IMR-90 (cell line): ENCODE results near the gene UAP1. TPM values are rescaled to one million over a fixed set of nuclear protein-coding genes. Genes with fewer than 3 reads are reported as not detected.

Experiments used
- ATAC-seq: fragments of 200-7000 bp; cut with Tn5 transposase; 2 replicates; pipeline ENCODE4 v1.9.1; 2020; ENCODE audit warnings: low read depth, mild to moderate bottlenecking, moderate library complexity
- BruUV-seq: library from RNA; stranded (reverse); fragments of 400-500 nt; replicated peaks from 2 replicates; lab custom pipeline; 2021; lab: Mats Ljungman, UMichigan
- CTCF ChIA-PET: fragments of 300-600 bp; formaldehyde crosslinking; extraction: SDS; loops from one replicate; lab custom pipeline; 2021; ENCODE audit warnings: antibody characterized with exemption; lab: Yijun Ruan, JAX
- POLR2A ChIA-PET: fragments of 300-600 bp; sonication (Branson Sonifier 250); formaldehyde crosslinking; loops from one replicate; lab custom pipeline; 2022; ENCODE audit warnings: antibody characterized with exemption; ENCODE audit not compliant: unreplicated experiment; lab: Charles Lee
- DNase-seq: peaks from one replicate; pipeline ENCODE4 v3.0.0; 2013
- H2AFZ ChIP-seq: replicated peaks from 2 replicates; pipeline ENCODE3; 2013; ENCODE audit warnings: low read length, mild to moderate bottlenecking; ENCODE audit not compliant: poor library complexity
- H2AK5ac ChIP-seq: 2 replicates; pipeline ENCODE4 v1.6.1; 2013; ENCODE audit warnings: low read depth, low read length, inconsistent platforms
- H2AK9ac ChIP-seq: replicated peaks from 2 replicates; pipeline ENCODE3; 2013; ENCODE audit warnings: mild to moderate bottlenecking, low read depth, low read length, moderate library complexity; ENCODE audit not compliant: poor library complexity
- H2BK120ac ChIP-seq: 2 replicates; pipeline ENCODE4 v1.6.1; 2013; ENCODE audit warnings: low read depth, low read length, inconsistent platforms
- H2BK15ac ChIP-seq: 3 replicates; pipeline ENCODE4 v1.6.1; 2013; ENCODE audit warnings: low read depth, low read length, inconsistent platforms
- H2BK20ac ChIP-seq: 2 replicates; pipeline ENCODE4 v1.6.1; 2013; ENCODE audit warnings: low read depth, mild to moderate bottlenecking, inconsistent platforms, low read length, moderate library complexity
- H2BK5ac ChIP-seq: 2 replicates; pipeline ENCODE4 v1.6.1; 2013; ENCODE audit warnings: mild to moderate bottlenecking, low read depth, low read length, inconsistent platforms; ENCODE audit not compliant: poor library complexity, severe bottlenecking
- H3K14ac ChIP-seq: replicated peaks from 2 replicates; pipeline ENCODE4 v1.6.1; 2013; ENCODE audit warnings: low read depth, low read length, inconsistent platforms
- H3K18ac ChIP-seq: 2 replicates; pipeline ENCODE4 v1.6.1; 2013; ENCODE audit warnings: low read depth, low read length, control low read depth
- H3K23ac ChIP-seq: 2 replicates; pipeline ENCODE4 v1.6.1; 2013; ENCODE audit warnings: low read depth, low read length, inconsistent platforms
- H3K27ac ChIP-seq: 2 replicates; pipeline ENCODE4 v1.5.1; 2013; ENCODE audit warnings: mild to moderate bottlenecking, control low read depth, low read length; ENCODE audit not compliant: insufficient read depth
- H3K27me3 ChIP-seq: 2 replicates; pipeline ENCODE4 v1.6.1; 2013; ENCODE audit warnings: low read length; ENCODE audit not compliant: control insufficient read depth, insufficient read depth
- H3K36me3 ChIP-seq: 2 replicates; pipeline ENCODE4 v1.6.1; 2013; ENCODE audit warnings: low read length, mixed read lengths; ENCODE audit not compliant: control insufficient read depth, insufficient read depth
- H3K4ac ChIP-seq: 2 replicates; pipeline ENCODE4 v1.6.1; 2013; ENCODE audit warnings: low read depth, low read length, inconsistent platforms
- H3K4me1 ChIP-seq: 2 replicates; pipeline ENCODE4 v1.6.1; 2013; ENCODE audit warnings: low read length, mixed read lengths; ENCODE audit not compliant: control insufficient read depth, insufficient read depth
- H3K4me2 ChIP-seq: 2 replicates; pipeline ENCODE4 v1.6.1; 2013; ENCODE audit warnings: low read depth, mild to moderate bottlenecking, control low read depth, low read length, moderate library complexity
- H3K4me3 ChIP-seq: 2 replicates; pipeline ENCODE4 v1.5.1; 2013; ENCODE audit warnings: low read depth, mild to moderate bottlenecking, control low read depth, low read length, moderate library complexity; ENCODE audit not compliant: insufficient read depth
- H3K56ac ChIP-seq: 2 replicates; pipeline ENCODE4 v1.6.1; 2013; ENCODE audit warnings: low read length, inconsistent platforms; ENCODE audit not compliant: insufficient read depth; ENCODE audit errors: extremely low read depth
- H3K79me1 ChIP-seq, 2 experiments: 2 replicates each; pipeline ENCODE4 v1.6.1; 2013; ENCODE audit warnings: low read length in 2 of 2, inconsistent platforms in 1 of 2, low read depth in 1 of 2
- H3K9ac ChIP-seq: 2 replicates; pipeline ENCODE4 v1.6.1; 2013; ENCODE audit warnings: low read depth, low read length, control low read depth
- H3K9me1 ChIP-seq: 2 replicates; pipeline ENCODE4 v1.6.1; 2013; ENCODE audit warnings: low read length, inconsistent platforms; ENCODE audit not compliant: insufficient read depth
- H3K9me3 ChIP-seq: 2 replicates; pipeline ENCODE4 v1.6.1; 2013; ENCODE audit warnings: low read length; ENCODE audit not compliant: control insufficient read depth, insufficient read depth
- H4K20me1 ChIP-seq: 2 replicates; pipeline ENCODE4 v1.6.1; 2013; ENCODE audit warnings: low read length, inconsistent platforms; ENCODE audit not compliant: insufficient read depth
- H4K5ac ChIP-seq: 2 replicates; pipeline ENCODE4 v1.6.1; 2013; ENCODE audit warnings: mild to moderate bottlenecking, low read depth, low read length, control low read depth
- H4K8ac ChIP-seq, 2 experiments: 2 replicates each; pipeline ENCODE4 v1.6.1; 2013; ENCODE audit warnings: low read depth in 2 of 2, low read length in 2 of 2, control low read depth in 1 of 2, inconsistent platforms in 1 of 2
- H4K91ac ChIP-seq: 2 replicates; pipeline ENCODE4 v1.6.1; 2013; ENCODE audit warnings: low read depth, low read length, inconsistent platforms; ENCODE audit not compliant: insufficient read depth
- BHLHE40 ChIP-seq: fragments of 150-350 bp; IDR thresholded peaks from 2 replicates; pipeline ENCODE4 v1.6.1; 2016; ENCODE audit warnings: mild to moderate bottlenecking, low read depth, low read length
- CEBPB ChIP-seq: IDR thresholded peaks from 2 replicates; pipeline ENCODE4 v1.6.1; 2012; ENCODE audit warnings: low read depth, low read length, improper control_type of control experiment
- FOS ChIP-seq: fragments of 150-350 bp; IDR thresholded peaks from 2 replicates; pipeline ENCODE4 v1.6.1; 2016; ENCODE audit warnings: low read depth, low read length
- MAFK ChIP-seq: IDR thresholded peaks from 2 replicates; pipeline ENCODE4 v1.6.1; 2012; ENCODE audit warnings: low read depth, low read length, improper control_type of control experiment
- MAZ ChIP-seq: IDR thresholded peaks from 2 replicates; pipeline ENCODE4 v1.6.1; 2012; ENCODE audit warnings: low read depth, mild to moderate bottlenecking, low read length, improper control_type of control experiment, moderate library complexity, borderline replicate concordance
- RCOR1 ChIP-seq: IDR thresholded peaks from 2 replicates; pipeline ENCODE4 v1.6.1; 2012; ENCODE audit warnings: mild to moderate bottlenecking, low read length, improper control_type of control experiment; ENCODE audit not compliant: insufficient replicate concordance
- WGBS, 2 experiments: methylation state at CpG; one replicate each; pipeline versions ENCODE4 v1.1.5 to v1.1.7; 2013; ENCODE audit warnings: missing lambda C conversion rate in 2 of 2; ENCODE audit not compliant: insufficient read length in 1 of 2; ENCODE audit errors: extremely low coverage in 2 of 2; 5-methylcytosine and 5-hydroxymethylcytosine counted together
- dilution Hi-C: fragments of 300-500 bp; cut with HindIII; formaldehyde crosslinking; loops from one replicate; pipeline ENCODE4 v1.14.3; 2018; ENCODE audit warnings: low sequenced_read_pairs; ENCODE audit not compliant: unreplicated experiment
- in situ Hi-C: fragments of 300-500 bp; cut with MboI; formaldehyde crosslinking; loops from 3 replicates; pipeline ENCODE4 v1.14.3; 2019; ENCODE audit warnings: low sequenced_read_pairs, inconsistent platforms, mixed read lengths
- intact Hi-C: fragments of 100-400 bp; cut with micrococcal nuclease; formaldehyde crosslinking; loops from 2 replicates; pipeline ENCODE4 v1.10.0; 2022
- polyA plus RNA-seq, 3 experiments: library from polyadenylated mRNA; depleted of rRNA; stranded (reverse); fragments of >200 nt; gene quantifications; 2 replicates each; pipeline ENCODE4 v1.2.3, GENCODE V29; 2012; ENCODE audit warnings: low replicate concordance in 1 of 3
- total RNA-seq: library from RNA; depleted of rRNA; stranded (reverse); fragments of >200 nt; gene quantifications from 2 replicates; pipeline ENCODE4 v1.2.3, GENCODE V29; 2012

UAP1 gene
- total and polyA plus RNA-seq, 2 of the 4 experiments (the other 2 are of a cell fraction): 93.4 to 196 TPM

GRCh38 chr1:162605225-162605927, 43.9 kb downstream of the UAP1 start:
- Histone ChIP-seq H4K91ac (no peak overlapping the region), H3K36me3 (peaks cover 8% of the 10 kb centered on the region), H2BK20ac (no peak overlapping the region), H3K18ac (peak overlapping the region; percentile 64; the same call in 1 of the 2 replicates), H2BK15ac (no peak overlapping the region), H4K20me1 (peaks cover 3% of the 10 kb centered on the region; the same call in 1 of the 2 replicates), H3K27ac (no peak overlapping the region), H3K4me1 (peaks cover 5% of the 10 kb centered on the region), H2AK5ac (0 out of 2 replicates have a peak overlapping the region, but pooled peaks have one; percentile 22), H2AK9ac (no peak overlapping the region), H3K9ac (no peak overlapping the region), H2BK120ac (no peak overlapping the region), H3K9me3 (no peaks in the 10 kb centered on the region), H2AFZ (no peak overlapping the region), H3K9me1 (peaks cover 10% of the 10 kb centered on the region; the same call in 1 of the 2 replicates), H2BK5ac (peak overlapping the region; percentile 46), H3K4me2 (peak overlapping the region; percentile 49; the same call in 1 of the 2 replicates), H3K4ac (no peak overlapping the region), H3K56ac (no peak overlapping the region), H3K14ac (no peak overlapping the region), H3K27me3 (no peaks in the 10 kb centered on the region), H4K8ac (no peak overlapping the region), H4K5ac (no peak overlapping the region), H3K4me3 (no peak overlapping the region), H3K79me1 (peaks cover 0 to 18% of the 10 kb centered on the region in 2 experiments; a peak in 3 of 4 replicates), H3K23ac (no peak overlapping the region)
- TF ChIP-seq MAFK (no peak), RCOR1 (peak; percentile 44), BHLHE40 (no peak; the same call in 1 of the 2 replicates), MAZ (no peak), CEBPB (peak; percentile 62), FOS (peak; percentile 95)
- ATAC-seq (peak; percentile 81), DNase-seq (peak; percentile 98)
- intact Hi-C loops (loop anchor here (2.0 kb wide), 1 partner anchor 67 kb away; no protein-coding TSS in a partner anchor), dilution Hi-C loops (no loop called here), in situ Hi-C loops (no loop called here)
- 88% methylated on average over 2 of the region's 3 CpGs; no CpG with 5 or more reads in 1 of the 2 experiments for WGBS, 2 experiments
- POLR2A ChIA-PET: interaction anchor here (0.6 to 1.5 kb wide), 2 partner anchors 43 to 716 kb away, joined by 5 to 11 read pairs; partner anchors contain the start of gene UAP1
- BruUV-seq: no TSS peak
- CTCF ChIA-PET: interaction anchor here (0.6 to 1.2 kb wide), 5 partner anchors 8 to 451 kb away, joined by 3 to 7 read pairs (median 5); no protein-coding TSS in a partner anchor
